HG03103 (cell line): ENCODE data around the gene PLA2G15.

ENCODE experiments used
- ATAC-seq: cut with Tn5 transposase; IDR thresholded peaks from one replicate; pipeline ENCODE4 v1.9.1; 2021; ENCODE audit warnings: low read depth; ENCODE audit not compliant: unreplicated experiment

The PLA2G15 gene

GRCh38 chr16:68244903-68245853 lies at the start of gene PLA2G15:
PLA2G15 (plus strand) TSS chr16:68245373; CDS start chr16:68245427, 54 bp downstream.
- ATAC-seq, result peak; percentile 84

- no peak for ATAC-seq
These were observed 47.9 kb upstream of the PLA2G15 start for GRCh38 chr16:68197250-68197649.

- ATAC-seq, result no peak
These were observed 44.9 kb upstream of the PLA2G15 start for GRCh38 chr16:68200088-68200783.

- ATAC-seq, result no peak
These were observed 43.1 kb upstream of the PLA2G15 start for GRCh38 chr16:68202091-68202519.

- no peak for ATAC-seq
These were observed 38.9 kb upstream of the PLA2G15 start for GRCh38 chr16:68206245-68206644.

GRCh38 chr16:68214726-68215125 lies 30.4 kb upstream of the PLA2G15 start:
- no peak for ATAC-seq

- no peak for ATAC-seq
These were observed 29.9 kb upstream of the PLA2G15 start for GRCh38 chr16:68215302-68215701.

- no peak for ATAC-seq
These were observed 28.9 kb upstream of the PLA2G15 start for GRCh38 chr16:68216240-68216639.

GRCh38 chr16:68217506-68217905 lies 27.7 kb upstream of the PLA2G15 start:
- ATAC-seq, result no peak

- no peak for ATAC-seq
These were observed 25.3 kb upstream of the PLA2G15 start for GRCh38 chr16:68219725-68220351.

- no peak for ATAC-seq
These were observed 22.1 kb upstream of the PLA2G15 start for GRCh38 chr16:68223072-68223471.

- no peak for ATAC-seq
These were observed 19.1 kb upstream of the PLA2G15 start for GRCh38 chr16:68226116-68226515.

GRCh38 chr16:68227183-68227793 lies 17.9 kb upstream of the PLA2G15 start:
- no peak for ATAC-seq

GRCh38 chr16:68227850-68228553 lies 17.2 kb upstream of the PLA2G15 start:
- no peak for ATAC-seq

- no peak for ATAC-seq
These were observed 16.5 kb upstream of the PLA2G15 start for GRCh38 chr16:68228652-68229051.

- no peak for ATAC-seq
These were observed 15.6 kb upstream of the PLA2G15 start for GRCh38 chr16:68229431-68230175.

GRCh38 chr16:68230176-68230571 lies 15.0 kb upstream of the PLA2G15 start:
- no peak for ATAC-seq

- ATAC-seq, result no peak
These were observed 14.2 kb upstream of the PLA2G15 start for GRCh38 chr16:68230956-68231355.

- no peak for ATAC-seq
These were observed 13.6 kb upstream of the PLA2G15 start for GRCh38 chr16:68231384-68232136.
